ENCODE data around the gene PPFIBP2. TPM values are rescaled to one million over a fixed set of nuclear protein-coding genes. Genes with fewer than 3 reads are reported as not detected.
"Not testable (repeated sequence)": the region's sequence is repeated elsewhere in the genome, so short reads cannot be mapped to it uniquely, and the experiment has no call there.

Gene PPFIBP2
- total RNA-seq, 1 experiment from 2014 or later, result 5.7 TPM

- H3K27me3 ChIP-seq (replicated peaks; ENCODE audit: insufficient read depth, low read depth, low read length, poor library complexity), result no peaks in the 10 kb centered on the region
- H3K4me1 ChIP-seq (ENCODE audit: insufficient read depth, low read length, poor library complexity, severe bottlenecking), result no peaks in the 10 kb centered on the region
- no peaks in the 10 kb centered on the region for H3K9me3 ChIP-seq (ENCODE audit: low read depth, low read length, poor library complexity, severe bottlenecking)
- H3K36me3 ChIP-seq (ENCODE audit: insufficient read depth, low read length, poor library complexity, severe bottlenecking), result no peaks in the 10 kb centered on the region
- DNase-seq (ENCODE audit: low spot score), result no peak
- intact Hi-C loops (cut with micrococcal nuclease; ENCODE audit: unreplicated experiment), result loop anchor here (2.0 kb wide), 1 partner anchor 85 kb away; no protein-coding TSS in a partner anchor
- TF ChIP-seq CTCF (conservative IDR thresholded peaks at IDR 0.05; ENCODE audit: low read depth, low read length) (no peak), EZH2 (IDR thresholded peaks at IDR 0.05; ENCODE audit: borderline replicate concordance, low read depth, low read length, poor library complexity, severe bottlenecking) (no peak)
- ChIA-PET POLR2A (ENCODE audit: low non-redundant PET) (no interaction called here), CTCF (no interaction called here)
- no peak overlapping the region for H3K4me3 ChIP-seq (ENCODE audit: low read depth, low read length, poor library complexity, severe bottlenecking)
- BruUV-seq (replicated peaks), result no TSS peak
- H3K27ac ChIP-seq (ENCODE audit: low read depth, low read length, poor library complexity, severe bottlenecking), result no peak overlapping the region
Observed at GRCh38 chr11:7655253-7656217, 141.7 kb downstream of the PPFIBP2 start.

- Histone ChIP-seq H3K4me3 (ENCODE audit: low read depth, low read length, poor library complexity, severe bottlenecking) (no peak overlapping the region), H3K36me3 (ENCODE audit: insufficient read depth, low read length, poor library complexity, severe bottlenecking) (no peaks in the 10 kb centered on the region), H3K9me3 (ENCODE audit: low read depth, low read length, poor library complexity, severe bottlenecking) (no peaks in the 10 kb centered on the region), H3K27ac (ENCODE audit: low read depth, low read length, poor library complexity, severe bottlenecking) (no peak overlapping the region), H3K4me1 (ENCODE audit: insufficient read depth, low read length, poor library complexity, severe bottlenecking) (no peaks in the 10 kb centered on the region), H3K27me3 (replicated peaks; ENCODE audit: insufficient read depth, low read depth, low read length, poor library complexity) (no peaks in the 10 kb centered on the region)
- BruUV-seq (replicated peaks), result no TSS peak
- TF ChIP-seq CTCF (conservative IDR thresholded peaks at IDR 0.05; ENCODE audit: low read depth, low read length), result no peak
- TF ChIP-seq EZH2 (IDR thresholded peaks at IDR 0.05; ENCODE audit: borderline replicate concordance, low read depth, low read length, poor library complexity, severe bottlenecking), result no peak
- intact Hi-C loops (cut with micrococcal nuclease; ENCODE audit: unreplicated experiment), result loop anchor here (2.0 kb wide), 1 partner anchor 86 kb away; no protein-coding TSS in a partner anchor
- no peak for DNase-seq (ENCODE audit: low spot score)
- POLR2A ChIA-PET (ENCODE audit: low non-redundant PET), result no interaction called here
- CTCF ChIA-PET, result interaction anchor here (0.8 to 1.4 kb wide), 7 partner anchors 9 to 558 kb away, joined by 3 to 25 read pairs (median 3); no protein-coding TSS in a partner anchor
Observed at GRCh38 chr11:7656704-7657103, 142.9 kb downstream of the PPFIBP2 start.

- Histone ChIP-seq H3K4me3 (ENCODE audit: low read depth, low read length, poor library complexity, severe bottlenecking) (no peak overlapping the region), H3K9me3 (ENCODE audit: low read depth, low read length, poor library complexity, severe bottlenecking) (no peaks in the 10 kb centered on the region), H3K27me3 (replicated peaks; ENCODE audit: insufficient read depth, low read depth, low read length, poor library complexity) (no peaks in the 10 kb centered on the region), H3K4me1 (ENCODE audit: insufficient read depth, low read length, poor library complexity, severe bottlenecking) (no peaks in the 10 kb centered on the region), H3K36me3 (ENCODE audit: insufficient read depth, low read length, poor library complexity, severe bottlenecking) (no peaks in the 10 kb centered on the region), H3K27ac (ENCODE audit: low read depth, low read length, poor library complexity, severe bottlenecking) (no peak overlapping the region)
- ChIA-PET CTCF (interaction anchor here (0.8 to 1.4 kb wide), 8 partner anchors 8 to 559 kb away, joined by 3 to 25 read pairs (median 4); no protein-coding TSS in a partner anchor), POLR2A (ENCODE audit: low non-redundant PET) (no interaction called here)
- BruUV-seq (replicated peaks), result no TSS peak
- intact Hi-C loops (cut with micrococcal nuclease; ENCODE audit: unreplicated experiment), result loop anchor here (2.0 kb wide), 1 partner anchor 87 kb away; no protein-coding TSS in a partner anchor
- no peak for TF ChIP-seq EZH2 (IDR thresholded peaks at IDR 0.05; ENCODE audit: borderline replicate concordance, low read depth, low read length, poor library complexity, severe bottlenecking)
- TF ChIP-seq CTCF (conservative IDR thresholded peaks at IDR 0.05; ENCODE audit: low read depth, low read length), result peak; percentile 51
- DNase-seq (ENCODE audit: low spot score), result peak; percentile 59
Observed at GRCh38 chr11:7657306-7658025, 143.7 kb downstream of the PPFIBP2 start.

GRCh38 chr11:7663531-7663930 lies 149.7 kb downstream of the PPFIBP2 start:
- H3K27me3 ChIP-seq (replicated peaks; ENCODE audit: insufficient read depth, low read depth, low read length, poor library complexity); H3K4me1 ChIP-seq (ENCODE audit: insufficient read depth, low read length, poor library complexity, severe bottlenecking); DNase-seq (ENCODE audit: low spot score); H3K27ac ChIP-seq (ENCODE audit: low read depth, low read length, poor library complexity, severe bottlenecking); POLR2A ChIA-PET (ENCODE audit: low non-redundant PET); CTCF ChIA-PET; intact Hi-C loops (cut with micrococcal nuclease; ENCODE audit: unreplicated experiment); H3K9me3 ChIP-seq (ENCODE audit: low read depth, low read length, poor library complexity, severe bottlenecking); BruUV-seq (replicated peaks); H3K4me3 ChIP-seq (ENCODE audit: low read depth, low read length, poor library complexity, severe bottlenecking); H3K36me3 ChIP-seq (ENCODE audit: insufficient read depth, low read length, poor library complexity, severe bottlenecking): not testable (repeated sequence)
